OCI-LY3 (cell line): Measurements from ENCODE around the gene THOP1.

Experiments
- H2AFZ ChIP-seq: fragments of 200-600, 300-600 bp; shearing (Covaris generic); 2 replicates; pipeline ENCODE4 v1.6.0; 2014; ENCODE audit warnings: antibody characterized with exemption, low read depth, low read length
- H3K27ac ChIP-seq: fragments of 200-600, 300-600 bp; sonication (generic); 2 replicates; pipeline ENCODE4 v1.5.1; 2014; ENCODE audit warnings: mild to moderate bottlenecking, low read length, moderate library complexity, mixed read lengths
- H3K27me3 ChIP-seq: fragments of 200-600, 300-600 bp; sonication (generic); 2 replicates; pipeline ENCODE4 v1.6.1; 2014; ENCODE audit warnings: low read depth, low read length, mixed read lengths
- H3K36me3 ChIP-seq: fragments of 200-600, 300-600 bp; sonication (generic); replicated peaks from 2 replicates; pipeline ENCODE3; 2014; ENCODE audit warnings: low read depth, low read length, mixed read lengths
- H3K4me1 ChIP-seq: fragments of 300-600, 200-600 bp; sonication (generic); 2 replicates; pipeline ENCODE4 v1.6.1; 2014; ENCODE audit warnings: low read length, mixed read lengths
- H3K4me2 ChIP-seq: fragments of 200-600, 300-600 bp; sonication (generic); 2 replicates; pipeline ENCODE4 v1.6.1; 2014; ENCODE audit warnings: low read length, mixed read lengths
- H3K4me3 ChIP-seq: fragments of 300-600, 200-600 bp; sonication (generic); 2 replicates; pipeline ENCODE4 v1.5.1; 2014; ENCODE audit warnings: antibody characterized with exemption, mild to moderate bottlenecking, low read length, moderate library complexity
- H3K79me2 ChIP-seq: fragments of 300-600, 200-600 bp; shearing (Covaris generic); 2 replicates; pipeline ENCODE4 v1.6.1; 2014; ENCODE audit warnings: mild to moderate bottlenecking, low read length, mixed read lengths
- H3K9ac ChIP-seq: fragments of 300-600, 200-600 bp; shearing (Covaris generic); 2 replicates; pipeline ENCODE4 v1.6.0; 2014; ENCODE audit warnings: mild to moderate bottlenecking, low read length, moderate library complexity
- H3K9me3 ChIP-seq: fragments of 200-600, 300-600 bp; shearing (Covaris generic); 2 replicates; pipeline ENCODE4 v1.6.1; 2014; ENCODE audit warnings: low read length, mixed read lengths; ENCODE audit not compliant: insufficient read depth
- H4K20me1 ChIP-seq: fragments of 200-600, 300-600 bp; sonication (generic); 2 replicates; pipeline ENCODE4 v1.6.1; 2016; ENCODE audit warnings: low read length, mixed read lengths; ENCODE audit not compliant: insufficient read depth
- CTCF ChIP-seq: fragments of 200-600, 300-600 bp; sonication (generic); IDR thresholded peaks from 2 replicates; pipeline ENCODE4 v1.5.1; 2014; ENCODE audit warnings: antibody characterized with exemption, low read length, low read depth
- EZH2phosphoT487 ChIP-seq: fragments of 200-600 bp; shearing (Covaris generic); IDR thresholded peaks from 2 replicates; pipeline ENCODE4 v1.6.1; 2018; ENCODE audit warnings: antibody characterized with exemption, mixed run types, low read depth

Gene THOP1

GRCh38 chr19:2822846-2823245 lies 37.5 kb downstream of the THOP1 start:
- Histone ChIP-seq H2AFZ (no peak overlapping the region), H3K79me2 (peaks cover 4% of the 10 kb centered on the region), H3K27ac (no peak overlapping the region), H3K9me3 (peaks cover 9% of the 10 kb centered on the region; the same call in 1 of the 2 replicates), H3K4me2 (no peak overlapping the region), H3K9ac (no peak overlapping the region), H4K20me1 (no peaks in the 10 kb centered on the region), H3K4me3 (no peak overlapping the region), H3K4me1 (peaks cover 3% of the 10 kb centered on the region; the same call in 1 of the 2 replicates), H3K36me3 (peaks cover 14% of the 10 kb centered on the region), H3K27me3 (no peaks in the 10 kb centered on the region)
- TF ChIP-seq EZH2phosphoT487 (no peak), CTCF (no peak)

GRCh38 chr19:2823646-2824045 lies 38.3 kb downstream of the THOP1 start:
- TF ChIP-seq EZH2phosphoT487: no peak
- TF ChIP-seq CTCF: no peak
- Histone ChIP-seq H3K4me3 (no peak overlapping the region), H3K27me3 (no peaks in the 10 kb centered on the region), H3K9me3 (peaks cover 12% of the 10 kb centered on the region; the same call in 1 of the 2 replicates), H3K4me2 (no peak overlapping the region), H3K27ac (no peak overlapping the region), H3K9ac (no peak overlapping the region), H3K79me2 (peaks cover 4% of the 10 kb centered on the region), H4K20me1 (no peaks in the 10 kb centered on the region), H3K4me1 (peaks cover 3% of the 10 kb centered on the region; the same call in 1 of the 2 replicates), H2AFZ (no peak overlapping the region), H3K36me3 (peaks cover 19% of the 10 kb centered on the region)

GRCh38 chr19:2824129-2824528 lies 38.8 kb downstream of the THOP1 start:
- H3K27ac ChIP-seq: no peak overlapping the region

GRCh38 chr19:2827022-2827421 lies 41.7 kb downstream of the THOP1 start:
- no peak overlapping the region for H2AFZ ChIP-seq
- TF ChIP-seq EZH2phosphoT487: no peak
- no peak for TF ChIP-seq CTCF
- no peaks in the 10 kb centered on the region for H3K79me2 ChIP-seq
- H3K4me3 ChIP-seq: no peak overlapping the region
- H4K20me1 ChIP-seq: no peaks in the 10 kb centered on the region
- no peak overlapping the region for H3K27ac ChIP-seq
- no peaks in the 10 kb centered on the region for H3K27me3 ChIP-seq
- H3K9ac ChIP-seq: no peak overlapping the region
- peaks cover 12% of the 10 kb centered on the region; the same call in 1 of the 2 replicates for H3K9me3 ChIP-seq
- peaks cover 21% of the 10 kb centered on the region for H3K36me3 ChIP-seq
- H3K4me1 ChIP-seq: no peaks in the 10 kb centered on the region
- H3K4me2 ChIP-seq: no peak overlapping the region

More at GRCh38 chr19:2824129-2824528, 38.8 kb downstream of the THOP1 start:
- peaks cover 19% of the 10 kb centered on the region for H3K36me3 ChIP-seq
- no peaks in the 10 kb centered on the region for H4K20me1 ChIP-seq
- peaks cover 12% of the 10 kb centered on the region; the same call in 1 of the 2 replicates for H3K9me3 ChIP-seq
- no peak overlapping the region for H2AFZ ChIP-seq
- H3K4me1 ChIP-seq: peaks cover 3% of the 10 kb centered on the region; the same call in 1 of the 2 replicates
- H3K4me2 ChIP-seq: no peak overlapping the region
- no peak overlapping the region for H3K4me3 ChIP-seq
- no peak for TF ChIP-seq CTCF
- TF ChIP-seq EZH2phosphoT487: no peak
- no peaks in the 10 kb centered on the region for H3K27me3 ChIP-seq
- peaks cover 4% of the 10 kb centered on the region for H3K79me2 ChIP-seq
- H3K9ac ChIP-seq: no peak overlapping the region
